ENCODE results near the gene SLCO2B1. TPM values are rescaled to one million over a fixed set of nuclear protein-coding genes. Genes with fewer than 3 reads are reported as not detected.

The SLCO2B1 gene
- total RNA-seq, 6 experiments from 2014 or later, result 145 to 316 (median 199) TPM

DNA sequence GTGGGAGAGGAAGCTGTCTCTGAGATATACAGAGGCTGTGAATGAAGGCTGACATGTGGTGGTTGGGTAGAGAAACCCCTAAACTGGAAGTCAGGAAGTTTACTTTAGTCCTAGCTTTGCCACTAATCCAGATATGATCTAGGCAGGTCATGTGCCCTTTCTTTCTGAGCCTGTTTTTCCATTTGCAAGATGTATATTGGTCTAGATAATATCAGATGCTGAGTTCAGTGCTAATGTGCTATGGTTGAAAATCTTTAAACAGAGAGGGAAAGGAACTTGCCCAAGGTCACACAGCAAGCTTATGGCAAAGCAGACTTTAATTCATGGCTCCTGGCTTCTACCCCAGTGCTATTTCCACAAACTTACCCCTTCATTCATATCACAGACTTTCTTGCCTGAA, 63.9 kb downstream of the SLCO2B1 start:
- intact Hi-C loops (cut with DNase I), result loop anchor here in 1 of 2 donors (5.0 kb wide), 1 partner anchor 32 kb away; no protein-coding TSS in a partner anchor
- H3K4me3 ChIP-seq, result no peak overlapping the region
- DNase-seq (no peak), ATAC-seq (no peak)
- no peaks in the 10 kb centered on the region for H3K36me3 ChIP-seq
- H3K4me1 ChIP-seq, result no peaks in the 10 kb centered on the region
- H3K9me3 ChIP-seq, result no peaks in the 10 kb centered on the region
- H3K27me3 ChIP-seq, result no peaks in the 10 kb centered on the region
- TF ChIP-seq, protein P1, sequence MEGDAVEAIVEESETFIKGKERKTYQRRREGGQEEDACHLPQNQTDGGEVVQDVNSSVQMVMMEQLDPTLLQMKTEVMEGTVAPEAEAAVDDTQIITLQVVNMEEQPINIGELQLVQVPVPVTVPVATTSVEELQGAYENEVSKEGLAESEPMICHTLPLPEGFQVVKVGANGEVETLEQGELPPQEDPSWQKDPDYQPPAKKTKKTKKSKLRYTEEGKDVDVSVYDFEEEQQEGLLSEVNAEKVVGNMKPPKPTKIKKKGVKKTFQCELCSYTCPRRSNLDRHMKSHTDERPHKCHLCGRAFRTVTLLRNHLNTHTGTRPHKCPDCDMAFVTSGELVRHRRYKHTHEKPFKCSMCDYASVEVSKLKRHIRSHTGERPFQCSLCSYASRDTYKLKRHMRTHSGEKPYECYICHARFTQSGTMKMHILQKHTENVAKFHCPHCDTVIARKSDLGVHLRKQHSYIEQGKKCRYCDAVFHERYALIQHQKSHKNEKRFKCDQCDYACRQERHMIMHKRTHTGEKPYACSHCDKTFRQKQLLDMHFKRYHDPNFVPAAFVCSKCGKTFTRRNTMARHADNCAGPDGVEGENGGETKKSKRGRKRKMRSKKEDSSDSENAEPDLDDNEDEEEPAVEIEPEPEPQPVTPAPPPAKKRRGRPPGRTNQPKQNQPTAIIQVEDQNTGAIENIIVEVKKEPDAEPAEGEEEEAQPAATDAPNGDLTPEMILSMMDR (IDR thresholded peaks at IDR 0.05), result no peak
- no peak for TF ChIP-seq POLR2A (IDR thresholded peaks at IDR 0.05)
- no peak overlapping the region for H3K27ac ChIP-seq

DNA sequence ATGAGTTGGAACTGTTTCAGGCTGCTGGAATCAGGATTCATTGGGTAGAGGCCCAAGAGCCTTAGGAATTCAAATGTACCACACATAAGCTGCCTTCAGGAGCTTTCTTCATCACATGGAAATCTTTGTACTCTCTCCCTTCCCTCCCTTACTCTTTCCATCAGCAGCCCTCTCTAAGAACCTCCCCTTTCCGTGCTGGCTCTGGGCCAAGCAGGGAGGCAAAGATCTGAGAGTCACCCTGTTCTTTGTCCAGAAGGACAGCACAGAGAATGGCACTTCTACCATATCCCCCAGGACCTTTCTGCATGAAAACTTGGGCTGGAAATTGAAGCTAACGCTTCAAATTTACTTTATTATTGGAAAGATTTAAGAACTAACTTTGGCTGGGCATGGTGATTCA, 69.0 kb downstream of the SLCO2B1 start:
- intact Hi-C loops (cut with DNase I), result no loop called here
- TF ChIP-seq POLR2A (IDR thresholded peaks at IDR 0.05), result no peak
- TF ChIP-seq, protein P1 (IDR thresholded peaks at IDR 0.05), result no peak
- Histone ChIP-seq H3K9me3 (no peaks in the 10 kb centered on the region), H3K27me3 (no peaks in the 10 kb centered on the region), H3K4me1 (no peaks in the 10 kb centered on the region), H3K36me3 (no peaks in the 10 kb centered on the region), H3K4me3 (no peak overlapping the region), H3K27ac (no peak overlapping the region)
- DNase-seq, result no peak
- no peak for ATAC-seq
- 47% methylated on average over 2 of the region's 2 CpGs for WGBS (ENCODE audit: insufficient coverage, low coverage, low lambda C conversion rate, missing lambda C conversion rate)

DNA sequence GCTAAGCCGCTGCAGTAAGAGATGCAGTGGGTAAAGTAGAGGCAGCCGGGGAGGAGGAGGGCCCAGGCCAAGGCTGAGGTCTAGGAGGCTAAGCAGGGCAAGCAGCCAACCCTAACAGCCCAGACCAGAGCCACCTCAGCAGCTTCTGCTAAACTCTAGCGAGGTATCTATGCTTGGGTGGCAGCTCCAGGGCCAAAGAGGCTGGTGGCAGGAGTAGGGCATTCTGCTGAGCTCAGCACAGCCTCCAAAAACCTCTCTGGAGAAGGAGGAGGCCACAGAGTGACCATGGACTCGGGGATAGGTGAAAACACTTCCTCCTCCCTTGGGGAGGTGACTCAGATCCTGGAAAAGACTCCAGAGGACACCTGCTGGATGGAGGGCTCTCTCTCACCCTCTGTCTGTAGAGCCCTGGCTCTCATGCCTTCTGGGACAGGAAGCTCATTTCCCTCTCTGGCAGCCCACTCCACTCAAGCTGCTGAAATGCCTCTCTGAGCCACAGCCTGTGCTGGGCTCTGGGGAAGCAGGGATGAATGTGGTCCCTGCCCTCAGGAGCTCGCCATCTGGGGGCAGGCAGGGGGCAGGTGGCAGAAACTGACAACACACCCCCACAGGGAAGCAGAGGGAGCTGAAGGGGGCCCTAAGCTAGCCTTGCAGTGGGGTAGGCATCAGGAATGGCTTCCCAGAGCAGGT, 73.2 kb downstream of the SLCO2B1 start:
- Histone ChIP-seq H3K4me1 (no peaks in the 10 kb centered on the region), H3K27ac (no peak overlapping the region), H3K4me3 (no peak overlapping the region), H3K36me3 (no peaks in the 10 kb centered on the region), H3K9me3 (no peaks in the 10 kb centered on the region), H3K27me3 (no peaks in the 10 kb centered on the region)
- peak; percentile 31 to 62 (median 42) for ATAC-seq
- TF ChIP-seq, protein P1 (IDR thresholded peaks at IDR 0.05), result peak in 1 of 4 donors; percentile 13
- TF ChIP-seq POLR2A (IDR thresholded peaks at IDR 0.05), result no peak
- DNase-seq, result no peak
- 25% methylated on average over 2 of the region's 5 CpGs for WGBS (ENCODE audit: insufficient coverage, low coverage, low lambda C conversion rate, missing lambda C conversion rate)
- intact Hi-C loops (cut with DNase I), result no loop called here

DNA sequence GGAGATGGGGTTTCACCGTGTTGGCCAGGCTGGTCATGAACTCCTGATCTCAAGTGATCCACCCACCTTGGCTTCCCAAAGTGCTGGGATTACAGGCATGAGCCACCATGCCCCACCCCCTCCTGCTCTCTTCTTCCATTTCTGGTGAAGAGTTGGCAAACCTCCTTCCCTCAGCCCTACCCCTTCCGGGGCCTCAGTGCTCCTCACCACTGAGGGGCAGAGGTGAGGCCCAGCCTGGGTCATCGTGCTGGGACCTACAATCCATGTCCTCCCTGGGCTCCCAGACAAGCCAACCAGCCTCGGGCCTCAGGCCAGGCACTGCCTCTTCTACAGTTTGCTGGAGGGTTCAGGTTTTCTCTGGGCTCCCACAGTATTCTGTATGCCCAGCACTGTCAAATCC, 74.9 kb downstream of the SLCO2B1 start:
- Histone ChIP-seq H3K9me3 (no peaks in the 10 kb centered on the region), H3K36me3 (no peaks in the 10 kb centered on the region), H3K4me3 (no peak overlapping the region), H3K27me3 (no peaks in the 10 kb centered on the region), H3K27ac (no peak overlapping the region), H3K4me1 (no peaks in the 10 kb centered on the region)
- no peak for ATAC-seq
- WGBS (ENCODE audit: insufficient coverage, low coverage, low lambda C conversion rate, missing lambda C conversion rate), result 63% methylated on average over 4 of the region's 4 CpGs
- DNase-seq, result no peak
- no peak for TF ChIP-seq POLR2A (IDR thresholded peaks at IDR 0.05)
- intact Hi-C loops (cut with DNase I), result no loop called here

DNA sequence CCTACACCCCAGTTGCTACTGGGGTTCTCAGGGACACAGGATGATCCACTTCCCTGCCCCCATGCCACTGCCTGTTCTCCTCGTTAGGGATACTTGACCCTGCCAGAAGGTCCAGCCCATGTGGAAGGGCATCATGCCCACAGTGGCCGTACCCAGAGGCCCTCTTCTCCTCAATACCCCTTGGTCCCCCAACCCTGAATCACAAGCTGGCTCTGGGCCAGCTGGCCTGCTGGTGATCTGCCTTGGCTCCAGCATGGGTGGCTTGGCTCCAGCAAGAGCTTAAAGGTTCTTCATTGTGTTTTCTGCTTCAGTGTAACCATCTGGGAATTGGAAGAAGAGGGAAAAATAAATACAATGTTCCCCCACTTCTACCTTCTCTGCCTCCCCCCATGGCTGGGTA, 78.6 kb downstream of the SLCO2B1 start:
- no peaks in the 10 kb centered on the region for H3K36me3 ChIP-seq
- no peaks in the 10 kb centered on the region for H3K9me3 ChIP-seq
- ATAC-seq, result no peak
- 80% methylated on average over 1 of the region's 2 CpGs for WGBS (ENCODE audit: insufficient coverage, low coverage, low lambda C conversion rate, missing lambda C conversion rate)
- no peak for DNase-seq
- H3K27me3 ChIP-seq, result no peaks in the 10 kb centered on the region
- H3K4me1 ChIP-seq, result no peaks in the 10 kb centered on the region
- no peak overlapping the region for H3K4me3 ChIP-seq
- no peak overlapping the region for H3K27ac ChIP-seq
- intact Hi-C loops (cut with DNase I), result no loop called here
- no peak for TF ChIP-seq POLR2A (IDR thresholded peaks at IDR 0.05)
- TF ChIP-seq, protein P1 (IDR thresholded peaks at IDR 0.05), result no peak

Measured in right lobe of liver (tissue), 6 donors.